Lower leg skin (tissue), 4 donors: ENCODE data around the gene FZR1. TPM values are rescaled to one million over a fixed set of nuclear protein-coding genes. Genes with fewer than 3 reads are reported as not detected.

Source experiments
- DNase-seq, 2 donors: peaks; one replicate each; pipeline ENCODE4 v3.0.0-alpha.2; 2019; ENCODE audit warnings: low spot score in 2 of 2
- H3K4me3 ChIP-seq: fragments of 200-600 bp; sonication (generic); 2 replicates; pipeline ENCODE4 v1.5.1; 2017; ENCODE audit warnings: mild to moderate bottlenecking, low read depth; ENCODE audit not compliant: poor library complexity, severe bottlenecking
- CTCF ChIP-seq, 3 donors: fragments of 450-650 bp; IDR thresholded peaks; one replicate each; pipeline ENCODE4 v1.5.1; 2016; ENCODE audit warnings: antibody characterized with exemption in 3 of 3, mild to moderate bottlenecking in 3 of 3, moderate library complexity in 2 of 3
- POLR2A ChIP-seq, 2 donors: fragments of 450-650 bp; IDR thresholded peaks; one replicate each; pipeline ENCODE4 v1.6.1; 2016 to 2017; ENCODE audit warnings: antibody characterized with exemption in 2 of 2, mild to moderate bottlenecking in 1 of 2, moderate library complexity in 1 of 2
- WGBS, 2 donors: methylation state at CpG; one replicate each; pipeline ENCODE4 v1.1.5; 2018; 5-methylcytosine and 5-hydroxymethylcytosine counted together
- intact Hi-C: fragments of 100-400 bp; cut with DNase I; formaldehyde crosslinking; loops from one replicate; pipeline ENCODE4 v1.15.0; 2023; ENCODE audit warnings: low total_unique reads
- total RNA-seq, 4 donors: library from RNA; depleted of rRNA; stranded (reverse); fragments of >200 nt; gene quantifications; one replicate each; pipeline ENCODE4 v1.1.0, GENCODE V29; 2016

FZR1 gene
- total RNA-seq, 4 donors from 2014 or later: 50.9 to 63.3 (median 57.2) TPM

GRCh38 chr19:3535235-3535535 lies 29.1 kb downstream of the FZR1 start:
- DNase-seq: no peak
- TF ChIP-seq POLR2A (IDR thresholded peaks at IDR 0.05) (no peak), CTCF (IDR thresholded peaks at IDR 0.05) (no peak)
- intact Hi-C loops: no loop called here
- 88 to 94% methylated on average over 4 to 9 of the region's 9 CpGs for WGBS, 2 donors
- no peak overlapping the region for H3K4me3 ChIP-seq

- 93 to 94% methylated on average over 11 to 14 of the region's 14 CpGs for WGBS, 2 donors
- no peak for TF ChIP-seq POLR2A (IDR thresholded peaks at IDR 0.05)
- no peak for TF ChIP-seq CTCF (IDR thresholded peaks at IDR 0.05)
- intact Hi-C loops: no loop called here
- no peak overlapping the region for H3K4me3 ChIP-seq
- DNase-seq: no peak
These were observed 29.5 kb downstream of the FZR1 start for GRCh38 chr19:3535563-3535965.

- no peak overlapping the region for H3K4me3 ChIP-seq
- intact Hi-C loops: no loop called here
- TF ChIP-seq CTCF (IDR thresholded peaks at IDR 0.05) (no peak), POLR2A (IDR thresholded peaks at IDR 0.05) (no peak)
- no peak for DNase-seq
- WGBS, 2 donors: 68 to 75% methylated on average over 10 of the region's 10 CpGs
These were observed 29.9 kb downstream of the FZR1 start for GRCh38 chr19:3535981-3536380.

GRCh38 chr19:3536429-3537100 lies 30.5 kb downstream of the FZR1 start:
- H3K4me3 ChIP-seq: no peak overlapping the region
- 35 to 39% methylated on average over 13 to 18 of the region's 27 CpGs for WGBS, 2 donors
- DNase-seq: peak; percentile 43 to 92
- intact Hi-C loops: no loop called here
- TF ChIP-seq CTCF (IDR thresholded peaks at IDR 0.05): no peak
- no peak for TF ChIP-seq POLR2A (IDR thresholded peaks at IDR 0.05)

- intact Hi-C loops: no loop called here
- 67 to 73% methylated on average over 13 of the region's 13 CpGs for WGBS, 2 donors
- no peak overlapping the region for H3K4me3 ChIP-seq
- DNase-seq: no peak
- TF ChIP-seq POLR2A (IDR thresholded peaks at IDR 0.05) (no peak), CTCF (IDR thresholded peaks at IDR 0.05) (no peak)
These were observed 31.0 kb downstream of the FZR1 start for GRCh38 chr19:3537101-3537437.
